PC-9 (cell line): ENCODE data around the gene C2orf49. TPM values are rescaled to one million over a fixed set of nuclear protein-coding genes. Genes with fewer than 3 reads are reported as not detected.

Source experiments
- BruUV-seq: library from RNA; stranded (reverse); fragments of 400-500 nt; replicated peaks from 2 replicates; lab custom pipeline; 2021; lab: Mats Ljungman, UMichigan
- CTCF ChIA-PET: fragments of 300-600 bp; sonication (Branson Sonifier 250); formaldehyde crosslinking; loops from one replicate; lab custom pipeline; 2022; ENCODE audit warnings: antibody characterized with exemption; lab: Charles Lee
- POLR2A ChIA-PET: fragments of 300-600 bp; sonication (Branson Sonifier 250); formaldehyde crosslinking; loops from one replicate; lab custom pipeline; 2022; ENCODE audit warnings: antibody characterized with exemption; ENCODE audit not compliant: unreplicated experiment; lab: Charles Lee
- DNase-seq, 2 experiments: peaks; one replicate each; pipeline versions ENCODE4 v3.0.0 to v3.0.0-alpha.2; 2015 to 2022; ENCODE audit warnings: mixed read lengths in 1 of 2
- H2AFZ ChIP-seq: fragments of 200-600 bp; sonication (generic); 2 replicates; pipeline ENCODE4 v1.8.1; 2017; ENCODE audit warnings: antibody characterized with exemption
- H3F3A ChIP-seq: fragments of 200-600 bp; sonication (generic); 2 replicates; pipeline ENCODE4 v1.8.1; 2017; ENCODE audit warnings: antibody characterized with exemption, mild to moderate bottlenecking, low read depth; ENCODE audit not compliant: insufficient read depth
- H3K27ac ChIP-seq: fragments of 200-600 bp; sonication (generic); 2 replicates; pipeline ENCODE4 v1.6.1; 2016; ENCODE audit warnings: mixed run types
- H3K27me3 ChIP-seq: fragments of 200-600 bp; sonication (generic); 2 replicates; pipeline ENCODE4 v1.6.1; 2016; ENCODE audit warnings: low read depth, mixed run types; ENCODE audit not compliant: insufficient read depth
- H3K36me3 ChIP-seq: fragments of 200-600 bp; sonication (generic); 2 replicates; pipeline ENCODE4 v1.6.1; 2016; ENCODE audit warnings: low read depth, mixed run types
- H3K4me1 ChIP-seq: fragments of 200-600 bp; sonication (generic); replicated peaks from 2 replicates; pipeline ENCODE4 v1.6.1; 2016; ENCODE audit warnings: mixed run types; ENCODE audit not compliant: insufficient read depth
- H3K4me2 ChIP-seq: fragments of 200-600 bp; sonication (generic); 2 replicates; pipeline ENCODE4 v1.6.1; 2017; ENCODE audit warnings: mixed run types
- H3K4me3 ChIP-seq: fragments of 200-600 bp; sonication (generic); 2 replicates; pipeline ENCODE4 v1.6.1; 2016; ENCODE audit warnings: mixed run types
- H3K79me2 ChIP-seq: fragments of 200-600 bp; sonication (generic); 2 replicates; pipeline ENCODE4 v1.6.1; 2017; ENCODE audit warnings: low read depth, mixed run types
- H3K9me2 ChIP-seq: fragments of 200-600 bp; sonication (generic); 2 replicates; pipeline ENCODE4 v1.8.1; 2017; ENCODE audit warnings: mild to moderate bottlenecking; ENCODE audit not compliant: insufficient read depth
- H3K9me3 ChIP-seq: fragments of 200-600 bp; sonication (generic); 2 replicates; pipeline ENCODE4 v1.8.1; 2016; ENCODE audit warnings: low read depth; ENCODE audit not compliant: insufficient read depth
- H4K20me1 ChIP-seq: fragments of 200-600 bp; sonication (generic); 2 replicates; pipeline ENCODE4 v1.8.1; 2017; ENCODE audit not compliant: insufficient read depth
- CTCF ChIP-seq: fragments of 200-600 bp; sonication (generic); conservative IDR thresholded peaks from 2 replicates; pipeline ENCODE4 v1.6.1; 2017; ENCODE audit warnings: mixed run types, antibody characterized with exemption, mild to moderate bottlenecking, moderate library complexity
- EZH2 ChIP-seq: fragments of 200-600 bp; sonication (generic); IDR thresholded peaks from 2 replicates; pipeline ENCODE4 v1.8.0; 2017; ENCODE audit warnings: antibody characterized with exemption, low read depth
- intact Hi-C: fragments of 100-400 bp; cut with micrococcal nuclease; formaldehyde crosslinking; loops from one replicate; pipeline ENCODE4 v1.10.0; 2022; ENCODE audit not compliant: unreplicated experiment
- total RNA-seq: library from RNA; stranded (reverse); gene quantifications from 2 replicates; pipeline ENCODE4 v1.2.3, GENCODE V29; 2021

C2orf49 gene
- total RNA-seq, 1 experiment from 2014 or later, result 16.2 TPM

GRCh38 chr2:105344704-105345345 lies 7.5 kb downstream of the C2orf49 start:
- POLR2A ChIA-PET, result no interaction called here
- peaks cover 45% of the 10 kb centered on the region for H3K36me3 ChIP-seq
- H3K27ac ChIP-seq, result no peak overlapping the region

DNA sequence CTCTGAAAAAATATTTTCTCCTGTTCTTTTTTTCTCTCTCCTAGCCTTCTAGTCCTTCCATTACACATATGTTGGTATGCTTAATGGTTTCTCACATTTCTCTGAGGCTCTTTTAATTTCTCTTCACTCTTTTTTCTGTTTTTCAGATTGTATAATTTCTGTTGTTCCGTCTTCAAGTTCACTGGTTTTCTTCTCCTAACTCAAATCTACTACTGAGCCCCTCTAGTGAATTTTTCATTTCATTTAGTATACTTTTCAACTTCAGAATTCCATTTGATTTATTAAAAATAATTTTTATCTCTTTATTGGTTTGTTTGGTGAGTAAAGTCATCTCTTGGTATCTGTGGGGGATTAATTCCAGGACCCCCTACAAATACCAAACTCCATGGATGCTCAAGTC lies 19.8 kb downstream of the C2orf49 start:
- H3K9me3 ChIP-seq, result no peaks in the 10 kb centered on the region
- peak overlapping the region; percentile 20; the same call in 1 of the 2 replicates for H3K27ac ChIP-seq
- ChIA-PET CTCF (no interaction called here), POLR2A (no interaction called here)
- peaks cover 75% of the 10 kb centered on the region for H3F3A ChIP-seq
- no peaks in the 10 kb centered on the region for H4K20me1 ChIP-seq
- H3K4me1 ChIP-seq, result no peaks in the 10 kb centered on the region
- no peak for DNase-seq
- BruUV-seq, result no TSS peak
- H3K4me2 ChIP-seq, result no peak overlapping the region
- TF ChIP-seq CTCF (no peak), EZH2 (no peak)
- intact Hi-C loops, result no loop called here
- no peak overlapping the region for H3K4me3 ChIP-seq
- H2AFZ ChIP-seq, result no peak overlapping the region
- H3K9me2 ChIP-seq, result no peaks in the 10 kb centered on the region
- peaks cover 45% of the 10 kb centered on the region for H3K36me3 ChIP-seq
- H3K79me2 ChIP-seq, result no peaks in the 10 kb centered on the region
- no peaks in the 10 kb centered on the region for H3K27me3 ChIP-seq

More at GRCh38 chr2:105344704-105345345, 7.5 kb downstream of the C2orf49 start:
- Histone ChIP-seq H2AFZ (no peak overlapping the region), H3K4me2 (no peak overlapping the region), H3K4me3 (no peak overlapping the region), H3K9me3 (no peaks in the 10 kb centered on the region), H3K9me2 (no peaks in the 10 kb centered on the region), H3K27me3 (no peaks in the 10 kb centered on the region), H4K20me1 (peaks cover 10% of the 10 kb centered on the region; the same call in 1 of the 2 replicates), H3K4me1 (no peaks in the 10 kb centered on the region), H3K79me2 (peaks cover 13% of the 10 kb centered on the region), H3F3A (peaks cover 30% of the 10 kb centered on the region)
- intact Hi-C loops, result loop anchor here (1.0 to 10.0 kb wide), 5 partner anchors 57 to 1240 kb away; no protein-coding TSS in a partner anchor
- TF ChIP-seq EZH2, result no peak
- TF ChIP-seq CTCF, result peak; percentile 75
- CTCF ChIA-PET, result interaction anchor here (0.6 to 1.7 kb wide), 6 partner anchors 14 to 742 kb away, joined by 3 to 18 read pairs (median 4); no protein-coding TSS in a partner anchor
- peak; percentile 18 to 45 for DNase-seq
- BruUV-seq, result no TSS peak

DNA sequence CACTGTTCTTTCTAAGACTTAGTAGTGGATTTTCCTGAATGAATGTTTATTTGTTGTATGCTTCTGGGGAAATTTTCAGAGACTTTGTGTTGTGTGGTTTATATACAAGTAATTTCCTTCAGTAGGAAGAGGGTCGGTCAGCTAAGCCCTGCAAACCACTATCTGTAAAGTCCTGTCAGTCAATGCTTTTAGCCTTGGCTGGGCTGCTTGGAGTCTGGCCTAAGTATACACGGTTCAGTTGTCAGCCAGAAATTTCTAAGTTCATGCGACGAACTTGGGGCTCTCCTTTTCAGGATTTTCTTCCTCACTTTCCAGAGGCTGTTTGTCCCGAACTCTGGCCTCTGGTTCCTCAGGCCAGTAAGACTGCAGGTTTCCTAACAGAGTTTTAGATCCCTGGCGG lies 21.3 kb downstream of the C2orf49 start:
- POLR2A ChIA-PET, result no interaction called here
- Histone ChIP-seq H3F3A (peaks cover 78% of the 10 kb centered on the region), H3K9me2 (no peaks in the 10 kb centered on the region), H3K27ac (no peak overlapping the region), H3K36me3 (peaks cover 50% of the 10 kb centered on the region), H3K9me3 (no peaks in the 10 kb centered on the region), H3K79me2 (no peaks in the 10 kb centered on the region), H3K27me3 (no peaks in the 10 kb centered on the region), H3K4me2 (no peak overlapping the region), H3K4me1 (no peaks in the 10 kb centered on the region), H4K20me1 (no peaks in the 10 kb centered on the region), H2AFZ (no peak overlapping the region), H3K4me3 (no peak overlapping the region)
- DNase-seq, result no peak
- no peak for TF ChIP-seq EZH2
- TF ChIP-seq CTCF, result no peak
- BruUV-seq, result no TSS peak
- intact Hi-C loops, result no loop called here
- CTCF ChIA-PET, result no interaction called here
